ENCODE results near the gene PICK1.

- TF ChIP-seq CTCF (IDR thresholded peaks at IDR 0.05) (no peak), POLR2A (IDR thresholded peaks at IDR 0.05) (no peak)
Measured at GRCh38 chr22:38023045-38023444, 34.2 kb upstream of the PICK1 start.

Measured in thyroid gland (tissue), 4 donors.